Endothelial cell of umbilical vein (primary cell): ENCODE results near the gene COL6A2.

Source experiments
- CTCF ChIP-seq, 2 donors: IDR thresholded peaks; 1 replicate in 1 of 2; 2 replicates in 1 of 2; pipeline ENCODE4 v1.5.1; 2011; ENCODE audit warnings: low read length in 2 of 2, mild to moderate bottlenecking in 2 of 2, moderate library complexity in 2 of 2, control low read depth in 1 of 2, inconsistent platforms in 1 of 2, low read depth in 1 of 2; ENCODE audit not compliant: insufficient read depth in 1 of 2; ENCODE audit errors: extremely low read depth in 1 of 2
- TF ChIP-seq, protein P1 (sequence below): IDR thresholded peaks from 2 replicates; pipeline ENCODE4 v1.6.1; 2011; ENCODE audit not compliant: insufficient read depth, insufficient read length

- no peak for TF ChIP-seq CTCF (IDR thresholded peaks at IDR 0.05; ENCODE audit: extremely low read depth in 1 of 2, insufficient read depth in 1 of 2, low read depth in 1 of 2, low read length in 2 of 2)
- TF ChIP-seq, protein P1, sequence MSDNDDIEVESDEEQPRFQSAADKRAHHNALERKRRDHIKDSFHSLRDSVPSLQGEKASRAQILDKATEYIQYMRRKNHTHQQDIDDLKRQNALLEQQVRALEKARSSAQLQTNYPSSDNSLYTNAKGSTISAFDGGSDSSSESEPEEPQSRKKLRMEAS, result no peak
Observed at GRCh38 chr21:46081862-46082712, 15.8 kb upstream of the COL6A2 start.
